Panc1 (cell line): ENCODE measurements around the gene PFAS. TPM values are rescaled to one million over a fixed set of nuclear protein-coding genes. Genes with fewer than 3 reads are reported as not detected.

Source experiments
- ATAC-seq: fragments of 200-7000 bp; cut with Tn5 transposase; 2 replicates; pipeline ENCODE4 v1.9.1; 2020; ENCODE audit warnings: mild to moderate bottlenecking, moderate library complexity
- BruUV-seq: library from RNA; stranded (reverse); fragments of 400-500 nt; replicated peaks from 2 replicates; lab custom pipeline; 2021; lab: Mats Ljungman, UMichigan
- CTCF ChIA-PET: fragments of 300-600 bp; sonication (Branson Sonifier 250); formaldehyde crosslinking; loops from one replicate; lab custom pipeline; 2022; ENCODE audit warnings: antibody characterized with exemption; lab: Charles Lee
- POLR2A ChIA-PET: fragments of 300-600 bp; sonication (Branson Sonifier 250); formaldehyde crosslinking; loops from one replicate; lab custom pipeline; 2022; ENCODE audit warnings: antibody characterized with exemption; lab: Charles Lee
- DNase-seq: peaks from one replicate; pipeline ENCODE4 v3.0.0-alpha.2; 2010; ENCODE audit warnings: low read depth, low spot score
- H3K27ac ChIP-seq: 2 replicates; pipeline ENCODE4 v1.5.1; 2011; ENCODE audit warnings: mild to moderate bottlenecking, low read length, inconsistent platforms
- H3K27me3 ChIP-seq: fragments of 200-500 bp; sonication (Bioruptor generic); 2 replicates; pipeline ENCODE4 v1.6.0; 2014; ENCODE audit warnings: low read length, inconsistent platforms; ENCODE audit not compliant: control insufficient read depth, insufficient read depth
- H3K36me3 ChIP-seq: fragments of 200-500 bp; sonication (Bioruptor generic); 2 replicates; pipeline ENCODE4 v1.5.1; 2014; ENCODE audit warnings: inconsistent platforms, mild to moderate bottlenecking, low read length, moderate library complexity; ENCODE audit not compliant: control insufficient read depth, insufficient read depth
- H3K4me1 ChIP-seq: 2 replicates; pipeline ENCODE4 v1.5.1; 2011; ENCODE audit warnings: inconsistent platforms, mild to moderate bottlenecking, low read length, moderate library complexity; ENCODE audit not compliant: control insufficient read depth, insufficient read depth
- H3K4me3 ChIP-seq, 2 experiments: 2 replicates each; pipeline ENCODE4 v1.5.1; 2011 to 2012; ENCODE audit warnings: low read depth in 2 of 2, low read length in 2 of 2, mild to moderate bottlenecking in 2 of 2, inconsistent platforms in 1 of 2, moderate library complexity in 1 of 2
- H3K9me3 ChIP-seq: fragments of 200-500 bp; sonication (Bioruptor generic); 2 replicates; pipeline ENCODE4 v1.5.1; 2014; ENCODE audit warnings: low read depth, mild to moderate bottlenecking, inconsistent platforms, low read length, moderate library complexity; ENCODE audit not compliant: control insufficient read depth, insufficient read depth
- CTCF ChIP-seq: fragments of 450-650 bp; IDR thresholded peaks from 2 replicates; pipeline ENCODE4 v1.5.1; 2017; ENCODE audit warnings: mild to moderate bottlenecking
- POLR2AphosphoS5 ChIP-seq: IDR thresholded peaks from 2 replicates; pipeline ENCODE4 v1.6.1; 2012; ENCODE audit warnings: mild to moderate bottlenecking, low read depth, low read length, moderate library complexity
- SIN3A ChIP-seq: IDR thresholded peaks from 2 replicates; pipeline ENCODE4 v1.6.1; 2012; ENCODE audit warnings: low read depth, mild to moderate bottlenecking, low read length, moderate library complexity, borderline replicate concordance; ENCODE audit not compliant: insufficient read depth
- TCF7L2 ChIP-seq: IDR thresholded peaks from 2 replicates; pipeline ENCODE4 v1.6.1; 2011; ENCODE audit warnings: mild to moderate bottlenecking, low read depth, low read length, inconsistent platforms
- in situ Hi-C: cut with HindIII; loops from 2 replicates; pipeline ENCODE4 v1.10.0; 2016; ENCODE audit warnings: low sequenced_read_pairs, low pct_unique_long_range_greater_than_20kb
- intact Hi-C: fragments of 100-400 bp; cut with micrococcal nuclease; formaldehyde crosslinking; loops from one replicate; pipeline ENCODE4 v1.10.0; 2022; ENCODE audit not compliant: unreplicated experiment
- total RNA-seq: library from RNA; stranded (reverse); gene quantifications from one replicate; pipeline ENCODE4 v1.2.1, GENCODE V29; 2021; ENCODE audit not compliant: unreplicated experiment
- TF ChIP-seq, protein P1 (sequence below), 2 experiments: IDR thresholded peaks; 2 replicates each; pipeline ENCODE4 v1.6.1; 2011 to 2012; ENCODE audit warnings: low read depth in 2 of 2, control low read depth in 1 of 2, low read length in 1 of 2, mild to moderate bottlenecking in 1 of 2, moderate library complexity in 1 of 2; ENCODE audit not compliant: insufficient read depth in 1 of 2

Gene PFAS
- total RNA-seq, 1 experiment from 2014 or later = 73.0 TPM

DNA sequence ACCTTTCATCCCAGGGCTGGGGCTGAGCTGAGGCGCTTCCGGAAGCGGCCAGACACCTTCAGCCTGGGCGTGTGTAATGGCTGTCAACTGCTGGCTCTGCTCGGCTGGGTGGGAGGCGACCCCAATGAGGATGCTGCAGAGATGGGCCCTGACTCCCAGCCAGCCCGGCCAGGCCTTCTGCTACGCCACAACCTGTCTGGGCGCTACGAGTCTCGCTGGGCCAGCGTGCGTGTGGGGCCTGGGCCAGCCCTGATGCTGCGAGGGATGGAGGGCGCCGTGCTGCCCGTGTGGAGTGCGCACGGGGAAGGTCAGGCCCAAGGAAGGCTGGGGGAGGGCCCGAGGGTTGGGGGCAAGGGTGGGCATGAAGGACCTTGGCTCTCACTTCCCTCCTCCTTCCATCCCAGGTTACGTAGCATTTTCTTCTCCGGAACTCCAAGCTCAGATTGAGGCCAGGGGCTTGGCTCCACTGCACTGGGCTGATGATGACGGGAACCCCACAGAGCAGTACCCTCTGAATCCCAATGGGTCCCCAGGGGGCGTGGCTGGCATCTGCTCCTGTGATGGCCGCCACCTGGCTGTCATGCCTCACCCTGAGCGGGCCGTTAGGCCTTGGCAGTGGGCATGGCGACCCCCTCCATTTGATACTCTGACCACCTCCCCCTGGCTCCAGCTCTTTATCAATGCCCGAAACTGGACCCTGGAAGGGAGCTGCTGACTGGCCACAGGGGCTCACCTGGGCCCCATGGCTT is 19.6 kb downstream of the PFAS start:
- BruUV-seq = no TSS peak
- CTCF ChIA-PET = no interaction called here
- no peaks in the 10 kb centered on the region for H3K27me3 ChIP-seq

GRCh38 chr17:8272421-8272820 is 23.3 kb downstream of the PFAS start:
- in situ Hi-C loops = no loop called here
- TF ChIP-seq POLR2AphosphoS5 = no peak
- TF ChIP-seq, protein P1, sequence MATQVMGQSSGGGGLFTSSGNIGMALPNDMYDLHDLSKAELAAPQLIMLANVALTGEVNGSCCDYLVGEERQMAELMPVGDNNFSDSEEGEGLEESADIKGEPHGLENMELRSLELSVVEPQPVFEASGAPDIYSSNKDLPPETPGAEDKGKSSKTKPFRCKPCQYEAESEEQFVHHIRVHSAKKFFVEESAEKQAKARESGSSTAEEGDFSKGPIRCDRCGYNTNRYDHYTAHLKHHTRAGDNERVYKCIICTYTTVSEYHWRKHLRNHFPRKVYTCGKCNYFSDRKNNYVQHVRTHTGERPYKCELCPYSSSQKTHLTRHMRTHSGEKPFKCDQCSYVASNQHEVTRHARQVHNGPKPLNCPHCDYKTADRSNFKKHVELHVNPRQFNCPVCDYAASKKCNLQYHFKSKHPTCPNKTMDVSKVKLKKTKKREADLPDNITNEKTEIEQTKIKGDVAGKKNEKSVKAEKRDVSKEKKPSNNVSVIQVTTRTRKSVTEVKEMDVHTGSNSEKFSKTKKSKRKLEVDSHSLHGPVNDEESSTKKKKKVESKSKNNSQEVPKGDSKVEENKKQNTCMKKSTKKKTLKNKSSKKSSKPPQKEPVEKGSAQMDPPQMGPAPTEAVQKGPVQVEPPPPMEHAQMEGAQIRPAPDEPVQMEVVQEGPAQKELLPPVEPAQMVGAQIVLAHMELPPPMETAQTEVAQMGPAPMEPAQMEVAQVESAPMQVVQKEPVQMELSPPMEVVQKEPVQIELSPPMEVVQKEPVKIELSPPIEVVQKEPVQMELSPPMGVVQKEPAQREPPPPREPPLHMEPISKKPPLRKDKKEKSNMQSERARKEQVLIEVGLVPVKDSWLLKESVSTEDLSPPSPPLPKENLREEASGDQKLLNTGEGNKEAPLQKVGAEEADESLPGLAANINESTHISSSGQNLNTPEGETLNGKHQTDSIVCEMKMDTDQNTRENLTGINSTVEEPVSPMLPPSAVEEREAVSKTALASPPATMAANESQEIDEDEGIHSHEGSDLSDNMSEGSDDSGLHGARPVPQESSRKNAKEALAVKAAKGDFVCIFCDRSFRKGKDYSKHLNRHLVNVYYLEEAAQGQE (IDR thresholded peaks at IDR 0.05; ENCODE audit: insufficient read depth in 1 of 2, low read depth in 2 of 2, low read length in 1 of 2) = no peak
- DNase-seq = no peak
- no peak for ATAC-seq
- H3K36me3 ChIP-seq = peaks cover 3% of the 10 kb centered on the region; the same call in 1 of the 2 replicates
- intact Hi-C loops = no loop called here
- ChIA-PET POLR2A (no interaction called here), CTCF (interaction anchor here (0.5 to 0.7 kb wide), 2 partner anchors 13 to 24 kb away, joined by 4 to 5 read pairs; no protein-coding TSS in a partner anchor)
- no peaks in the 10 kb centered on the region for H3K27me3 ChIP-seq
- H3K4me3 ChIP-seq = no peak overlapping the region
- no TSS peak for BruUV-seq
- no peak overlapping the region for H3K27ac ChIP-seq
- H3K9me3 ChIP-seq = no peaks in the 10 kb centered on the region
- no peaks in the 10 kb centered on the region for H3K4me1 ChIP-seq

More for the DNA sequence above, 19.6 kb downstream of the PFAS start:
- TF ChIP-seq TCF7L2 = no peak
- no peak for TF ChIP-seq SIN3A
- TF ChIP-seq, protein P1 (IDR thresholded peaks at IDR 0.05; ENCODE audit: insufficient read depth in 1 of 2, low read depth in 2 of 2, low read length in 1 of 2) = no peak
- no peak for TF ChIP-seq CTCF
- no peak for TF ChIP-seq POLR2AphosphoS5
- ATAC-seq (no peak), DNase-seq (no peak)
- Histone ChIP-seq H3K27ac (no peak overlapping the region), H3K4me3 (no peak overlapping the region), H3K4me1 (no peaks in the 10 kb centered on the region), H3K36me3 (peaks cover 3% of the 10 kb centered on the region; the same call in 1 of the 2 replicates), H3K9me3 (no peaks in the 10 kb centered on the region)
- in situ Hi-C loops = no loop called here
- POLR2A ChIA-PET = no interaction called here
- intact Hi-C loops = no loop called here
